HG03280 (cell line): Measurements from ENCODE around the gene ABCA5.

ENCODE experiments used
- ATAC-seq: cut with Tn5 transposase; IDR thresholded peaks from one replicate; pipeline ENCODE4 v1.9.1; 2021; ENCODE audit warnings: mild to moderate bottlenecking, moderate library complexity; ENCODE audit not compliant: unreplicated experiment

ABCA5 gene

GRCh38 chr17:69269131-69269998 is 57.6 kb downstream of the ABCA5 start:
- no peak for ATAC-seq

DNA sequence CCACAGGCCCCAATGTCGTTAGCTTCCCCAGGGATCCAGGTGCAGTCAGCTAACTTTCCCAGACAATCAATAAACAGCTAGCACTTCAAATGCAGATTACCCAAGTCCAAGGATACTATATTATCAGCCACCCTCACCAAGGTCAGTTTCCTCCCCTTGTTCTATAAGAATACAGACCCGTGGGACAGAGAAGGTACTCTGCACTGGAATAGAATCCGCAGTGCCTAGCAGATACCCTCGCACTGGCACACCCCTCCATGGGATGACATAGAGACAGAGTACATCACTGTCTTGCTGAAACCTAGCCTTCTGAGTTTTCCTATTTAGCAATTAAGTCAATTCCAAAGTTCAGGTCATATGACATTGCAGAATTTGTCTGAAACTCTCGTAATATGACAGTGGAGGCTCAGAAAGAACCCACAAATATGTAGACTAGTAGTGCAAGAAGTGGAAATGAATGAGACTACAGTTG is 58.4 kb downstream of the ABCA5 start:
- no peak for ATAC-seq

DNA sequence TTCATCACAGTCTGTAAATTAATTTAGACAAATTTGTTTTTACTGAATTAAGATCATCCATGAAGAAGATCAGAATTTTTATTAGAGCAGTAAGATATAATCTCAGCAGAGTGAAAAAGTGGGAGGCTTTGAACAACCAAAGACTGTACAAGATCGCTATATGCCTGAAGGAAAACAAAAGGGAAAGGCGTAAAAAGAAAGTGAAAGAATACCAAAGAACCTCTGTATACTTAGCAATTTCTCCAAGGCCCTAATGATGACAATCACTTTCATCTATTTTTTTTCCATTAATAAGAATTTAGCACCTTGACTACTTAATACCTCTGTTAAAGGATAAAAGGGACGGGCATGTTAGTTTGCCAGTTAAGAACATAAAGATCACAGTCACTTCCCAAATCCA is 59.7 kb downstream of the ABCA5 start:
- no peak for ATAC-seq

GRCh38 chr17:69265873-69266272 is 61.1 kb downstream of the ABCA5 start:
- no peak for ATAC-seq

DNA sequence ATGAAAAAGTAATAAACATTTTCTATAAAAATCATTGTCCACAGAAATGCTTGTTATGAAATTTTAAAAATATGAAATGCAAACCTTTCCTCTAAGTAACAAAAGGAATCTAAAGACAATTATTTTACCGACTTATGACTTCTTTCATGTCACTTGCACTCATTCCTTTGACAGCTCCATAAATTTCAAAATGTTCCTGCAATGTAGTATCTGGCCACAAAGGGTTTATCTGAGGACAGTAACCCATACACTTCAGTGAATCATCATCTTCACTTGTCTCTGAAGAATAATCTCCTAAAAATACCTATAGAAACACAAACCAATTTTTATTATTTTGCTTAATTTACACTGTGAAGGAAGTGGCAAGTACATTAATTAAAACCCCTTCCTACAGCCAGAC is 72.7 kb downstream of the ABCA5 start:
- no peak for ATAC-seq

DNA sequence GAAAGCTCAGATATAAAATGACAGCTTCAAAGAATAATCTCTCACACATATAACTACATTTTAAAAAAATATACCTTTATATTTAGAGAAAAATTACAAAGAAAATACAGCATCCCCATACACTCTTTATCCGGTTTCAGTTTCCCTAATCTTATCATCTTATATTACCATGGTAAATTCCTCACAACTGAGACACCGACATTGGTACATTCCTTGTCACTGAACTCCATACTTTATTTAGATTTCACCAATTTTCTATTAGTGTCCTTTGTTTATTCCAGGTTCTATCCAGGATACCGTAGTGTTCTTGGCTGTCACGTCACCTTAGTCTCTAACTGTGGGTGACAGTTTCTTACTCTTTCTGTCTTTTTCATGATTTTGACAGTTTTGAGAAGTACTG is 76.3 kb downstream of the ABCA5 start:
- no peak for ATAC-seq

DNA sequence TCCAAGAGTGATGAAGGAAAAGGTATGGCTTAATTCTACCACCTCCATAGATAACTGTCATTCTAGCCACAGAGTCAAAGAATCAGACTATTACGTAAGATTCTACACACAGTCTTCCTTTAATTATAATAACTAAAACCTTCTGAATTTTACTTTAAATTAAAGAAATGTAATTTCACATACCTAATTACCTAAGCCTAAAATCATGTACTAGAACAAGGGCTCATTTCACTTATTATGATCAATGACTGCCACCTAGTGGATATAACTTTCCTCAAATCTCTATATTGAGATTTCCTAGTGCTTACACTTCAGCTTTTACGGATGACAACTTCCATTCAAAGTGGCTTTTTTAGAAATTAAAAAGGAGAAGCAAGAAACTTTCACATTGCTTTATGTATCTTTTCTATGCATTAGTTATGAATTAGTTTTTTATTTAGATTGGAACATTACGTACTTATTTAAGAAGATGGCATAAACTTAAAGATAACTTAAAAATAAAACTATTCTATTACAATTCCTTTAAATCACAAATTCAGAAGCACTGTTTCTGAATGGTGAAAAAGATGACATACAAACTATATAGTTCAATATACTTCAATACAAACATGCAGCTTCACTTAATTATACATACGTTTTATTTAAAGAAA is 80.1 kb downstream of the ABCA5 start:
- ATAC-seq: peak; percentile 52

DNA sequence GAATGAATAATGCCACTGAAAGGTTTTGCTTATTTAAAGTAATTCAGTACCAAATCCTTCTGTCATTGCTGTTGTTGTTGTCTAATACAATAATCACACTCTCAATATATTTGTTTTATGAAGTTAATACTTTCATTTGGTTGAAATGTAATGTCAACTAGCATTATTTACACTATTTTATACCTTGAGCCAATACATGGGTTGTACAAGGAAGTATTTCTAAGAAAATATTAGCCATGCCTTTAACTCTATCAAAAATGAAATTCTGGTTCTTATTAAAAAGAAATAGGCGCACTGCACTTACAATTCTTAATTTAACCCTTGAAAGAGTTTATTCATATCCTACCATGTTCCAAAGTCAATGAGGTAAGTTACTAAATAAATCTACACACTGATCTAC is 80.7 kb downstream of the ABCA5 start:
- ATAC-seq: no peak

- no peak for ATAC-seq
Measured at GRCh38 chr17:69245617-69246016, 81.3 kb downstream of the ABCA5 start.

DNA sequence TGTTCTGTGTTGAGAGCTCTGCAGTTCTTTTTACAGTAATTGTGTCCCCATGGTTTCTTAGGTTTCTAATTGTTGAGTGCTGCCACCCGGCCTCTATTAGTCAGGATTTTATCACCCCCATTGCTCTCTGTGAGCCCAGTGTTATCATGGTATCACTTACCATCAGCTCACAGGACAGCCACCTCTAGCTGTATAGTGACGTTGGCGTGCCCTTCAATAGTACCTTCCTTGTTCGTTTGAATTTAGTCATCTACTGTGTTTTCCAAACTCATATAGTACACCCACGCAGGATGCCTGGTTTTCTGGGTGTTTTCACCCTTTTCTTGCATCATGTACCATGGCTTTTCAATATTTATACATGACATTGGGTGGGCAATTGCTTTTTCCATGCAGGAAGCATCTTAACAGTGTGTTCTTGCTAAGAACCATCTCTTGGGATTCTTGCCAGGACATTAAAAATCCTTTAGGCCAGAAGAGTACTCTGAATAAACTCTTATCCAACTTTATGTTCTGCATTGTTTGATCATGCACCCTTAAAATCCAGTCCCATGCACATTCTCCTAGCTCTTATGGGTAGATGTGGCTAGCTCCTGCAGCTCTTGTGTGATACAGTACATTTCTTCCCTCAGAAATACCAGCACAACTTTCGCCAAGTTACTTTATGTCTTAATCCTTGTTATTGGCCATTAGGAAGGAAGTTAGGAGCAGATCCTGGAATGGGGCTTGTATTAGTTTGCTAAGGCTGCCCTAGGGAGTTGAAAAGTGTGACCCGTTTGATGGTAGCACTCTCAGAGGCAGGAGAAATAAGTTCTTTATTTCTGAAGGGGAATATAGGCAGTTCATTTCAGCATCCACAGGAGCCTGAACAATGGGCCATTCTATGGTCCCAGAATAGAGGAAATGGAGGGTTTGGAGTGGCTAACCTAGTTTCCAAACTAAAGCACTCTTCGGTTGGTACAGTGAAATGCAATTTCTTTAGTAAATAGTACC is 87.0 kb downstream of the ABCA5 start:
- no peak for ATAC-seq

GRCh38 chr17:69236946-69237345 is 90.0 kb downstream of the ABCA5 start:
- ATAC-seq: no peak

DNA sequence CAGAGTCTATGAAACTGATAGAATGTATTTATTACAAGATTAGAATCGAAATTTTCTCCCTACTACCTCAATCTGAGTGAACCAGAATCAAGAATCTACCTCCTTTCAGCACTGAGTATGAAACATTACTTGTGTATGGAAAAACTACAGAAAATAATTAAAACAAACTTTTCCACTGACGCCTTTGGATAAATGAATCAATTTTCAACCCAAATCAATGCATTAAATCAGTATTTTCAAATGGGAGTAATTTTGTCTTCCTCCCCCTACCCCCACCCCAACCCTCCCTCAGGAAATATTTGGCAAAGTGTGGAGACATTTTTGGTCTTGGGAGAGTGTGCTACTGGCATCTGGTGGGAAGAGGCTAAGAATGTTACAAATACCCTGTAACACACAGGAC is 90.5 kb downstream of the ABCA5 start:
- ATAC-seq: no peak

GRCh38 chr17:69235338-69236058 is 91.4 kb downstream of the ABCA5 start:
- peak; percentile 95 for ATAC-seq

DNA sequence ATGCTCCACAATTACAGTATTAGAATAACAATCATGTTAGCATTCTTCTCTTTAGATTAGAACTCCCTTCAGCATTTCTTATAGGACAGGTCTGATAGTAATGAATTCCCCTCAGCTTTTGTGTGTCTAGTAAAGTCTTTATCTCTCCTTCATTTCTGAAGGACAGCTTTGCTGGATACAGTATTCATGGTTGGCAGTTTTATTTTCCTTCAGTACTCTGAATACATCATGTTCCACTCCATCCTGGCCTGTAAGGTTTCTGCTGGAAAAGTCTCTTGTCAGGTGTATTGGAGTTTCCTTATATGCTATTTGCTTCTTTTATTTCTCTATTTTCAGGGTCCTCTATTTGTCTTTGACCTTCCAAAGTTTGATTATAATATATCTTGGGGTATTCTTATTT is 94.3 kb downstream of the ABCA5 start:
- ATAC-seq: no peak

GRCh38 chr17:69231521-69231920 is 95.4 kb downstream of the ABCA5 start:
- no peak for ATAC-seq

GRCh38 chr17:69230939-69231338 is 96.0 kb downstream of the ABCA5 start:
- no peak for ATAC-seq

DNA sequence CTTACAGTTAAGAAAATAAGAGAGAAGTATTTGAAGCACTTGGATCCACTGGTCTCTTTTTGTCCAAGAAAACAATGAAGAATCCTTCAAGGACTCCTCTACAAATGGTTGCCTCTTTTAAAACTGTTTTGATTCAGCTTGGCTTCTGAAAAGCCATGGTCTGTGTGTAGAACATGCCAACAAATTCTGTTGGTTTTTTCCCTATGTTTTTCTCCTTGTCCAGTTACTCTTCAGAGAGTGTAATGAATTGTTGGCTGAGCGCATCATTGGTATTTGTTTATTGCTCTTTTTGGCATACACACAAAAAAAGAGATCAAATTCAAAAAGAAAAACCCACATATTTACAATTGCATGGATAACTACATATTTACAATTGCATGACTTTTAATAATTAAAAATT is 98.4 kb downstream of the ABCA5 start, which contains the start of gene ABCA10:
Gene ABCA10, minus strand, starts transcription at position 249 of the 400 bp plus-strand sequence. CDS start 3,466 bp downstream, outside the sequence.
- no peak for ATAC-seq

DNA sequence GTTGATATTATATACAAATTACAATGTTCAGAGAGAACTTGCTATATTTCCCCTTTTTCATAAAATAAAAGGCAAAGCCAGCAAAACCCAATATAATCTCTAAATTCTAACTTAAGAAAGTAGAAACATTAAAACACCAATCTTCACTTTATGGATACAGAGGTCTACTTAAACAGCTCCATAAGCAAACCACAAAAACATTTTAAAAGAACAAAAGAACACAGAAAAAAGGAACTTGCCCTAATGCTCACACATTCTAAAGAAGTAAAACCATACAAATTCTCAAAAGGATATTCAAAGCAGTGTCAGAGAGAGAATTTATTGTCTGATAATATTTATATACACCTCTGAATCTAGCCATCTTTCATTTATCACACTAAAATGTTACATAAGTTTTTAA is 98.9 kb downstream of the ABCA5 start:
- ATAC-seq: no peak

DNA sequence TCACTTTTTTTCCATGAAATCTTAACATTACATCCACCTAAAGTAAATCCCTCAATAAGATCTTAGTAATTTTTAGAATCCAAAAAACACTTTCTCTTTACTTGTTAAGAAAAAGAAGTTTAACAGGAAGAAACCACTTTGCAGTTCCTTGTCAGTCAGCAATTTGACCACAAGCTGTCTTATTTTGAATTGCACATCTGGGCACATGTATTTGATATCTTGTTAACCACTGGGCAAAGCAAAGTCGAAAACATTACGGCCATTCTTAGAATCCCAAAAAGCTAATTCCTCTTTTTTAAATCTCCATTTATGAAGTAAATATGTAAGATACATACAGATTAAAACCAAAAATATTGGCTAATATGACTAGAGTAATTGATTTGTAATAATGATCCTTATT is 99.4 kb downstream of the ABCA5 start:
- no peak for ATAC-seq

DNA sequence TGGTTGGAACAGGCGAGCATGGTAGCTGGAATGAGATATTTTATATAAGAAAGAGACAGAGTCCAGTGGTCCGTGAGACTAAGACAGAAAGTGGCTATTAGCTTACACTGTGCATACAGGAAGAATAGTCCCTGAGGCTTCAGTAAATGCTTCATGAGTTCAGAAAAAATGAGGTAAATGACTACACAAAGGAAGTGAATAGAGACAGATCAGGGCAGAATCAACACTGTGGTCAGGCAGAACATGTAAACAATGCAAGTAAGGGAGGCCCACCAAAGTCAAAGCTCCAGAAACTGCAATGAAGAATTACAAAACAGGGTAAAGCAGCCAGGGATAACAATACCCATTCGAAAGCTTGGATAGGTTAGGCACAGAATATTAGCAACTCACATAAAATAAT is 103.1 kb downstream of the ABCA5 start:
- ATAC-seq: peak; percentile 96
